Body of pancreas (tissue), 4 donors: ENCODE measurements around the gene CD247.
A peak's percentile ranks its signal among the peaks of the same experiment; 100 is the strongest.

ENCODE experiments used
- CTCF ChIP-seq, 7 experiments: fragments of 450-650 bp in 4 of 7; fragments of 200-600 bp in 3 of 7; sonication (generic) in 3 of 7; IDR thresholded peaks; one replicate each; pipeline ENCODE4 v1.5.1; 2016 to 2019; ENCODE audit warnings: antibody characterized with exemption in 7 of 7
- POLR2A ChIP-seq, 3 donors: fragments of 450-650 bp; IDR thresholded peaks; one replicate each; pipeline ENCODE4 v1.6.1; 2016; ENCODE audit warnings: antibody characterized with exemption in 3 of 3, mild to moderate bottlenecking in 2 of 3

GRCh38 chr1:167555971-167556714 lies 37.8 kb upstream of the CD247 start:
- TF ChIP-seq CTCF (IDR thresholded peaks at IDR 0.05) (peak; percentile 78 to 91 (median 87)), POLR2A (IDR thresholded peaks at IDR 0.05) (peak in 1 of 3 donors; percentile 30)
